K562 (cell line): ENCODE data around the gene ATP6V1G2. TPM values are rescaled to one million over a fixed set of nuclear protein-coding genes. Genes with fewer than 3 reads are reported as not detected.

ENCODE experiments used
- ELF2 ChIP-seq: fragments of 250-450 bp; sonication (Bioruptor Pico); IDR thresholded peaks from 2 replicates; pipeline ENCODE4 v1.5.0; 2021; ENCODE audit warnings: mild to moderate bottlenecking
- KAT7 ChIP-seq: sonication (generic); formaldehyde crosslinking; IDR thresholded peaks from 2 replicates; pipeline ENCODE4 v1.8.0; 2022; ENCODE audit warnings: missing genetic modification reagents, mild to moderate bottlenecking, borderline replicate concordance
- MTA3 ChIP-seq: fragments of 450-650 bp; formaldehyde crosslinking; IDR thresholded peaks from 2 replicates; pipeline ENCODE4 v1.6.1; 2017; ENCODE audit warnings: mild to moderate bottlenecking, borderline replicate concordance
- NEUROD1 ChIP-seq: fragments of 150-350 bp; IDR thresholded peaks from 2 replicates; pipeline ENCODE4 v1.6.1; 2014; ENCODE audit warnings: borderline replicate concordance, low read length, low read depth; ENCODE audit not compliant: partially characterized antibody
- PHF21A ChIP-seq: fragments of 450-650 bp; IDR thresholded peaks from 2 replicates; pipeline ENCODE4 v1.6.1; 2017; ENCODE audit warnings: low read depth, borderline replicate concordance
- SP2 ChIP-seq: IDR thresholded peaks from 2 replicates; pipeline ENCODE4 v1.6.1; 2011; ENCODE audit warnings: mild to moderate bottlenecking, low read depth, low read length, moderate library complexity; ENCODE audit not compliant: poor library complexity, severe bottlenecking; ENCODE audit errors: extremely low read depth
- ZKSCAN1 ChIP-seq: fragments of 150-350 bp; IDR thresholded peaks from 2 replicates; pipeline ENCODE4 v1.6.1; 2016; ENCODE audit warnings: low read depth, low read length
- ZNF444 ChIP-seq: fragments of 250-450 bp; sonication (Bioruptor Pico); IDR thresholded peaks from 2 replicates; pipeline ENCODE4 v1.4.0; 2020; ENCODE audit warnings: mild to moderate bottlenecking, moderate library complexity
- ZNF75A ChIP-seq: fragments of 450-650 bp; formaldehyde crosslinking; IDR thresholded peaks from 2 replicates; pipeline ENCODE4 v1.4.0; 2020; ENCODE audit warnings: mild to moderate bottlenecking
- polyA plus RNA-seq, 8 experiments: library from polyadenylated mRNA; depleted of rRNA in 4 of 8; stranded (reverse) in 5 of 8; unstranded in 3 of 8; fragments of >200 nt; fragmentation: Nextera tagmentation in 2 of 8; fragmentation: Illumina TruSeq in 1 of 8; extraction: Ambion mirVana in 2 of 8; extraction: Trizol in 1 of 8; gene quantifications; 2 replicates each; pipeline versions ENCODE4 v1.2.1 to v1.2.3, GENCODE V29; 2011 to 2014; ENCODE audit warnings: inconsistent platforms in 1 of 8, missing spikeins in 1 of 8
- total RNA-seq, 7 experiments: library from RNA; depleted of rRNA in 6 of 7; stranded (reverse); fragments of >200 nt in 6 of 7; fragmentation: Illumina TruSeq in 2 of 7; extraction: Trizol in 2 of 7; gene quantifications; 2 replicates each; pipeline versions ENCODE4 v1.2.1 to v1.2.3, GENCODE V29; 2011 to 2021; ENCODE audit warnings: low replicate concordance in 1 of 7
- TF ChIP-seq, protein P1 (sequence below): sonication (generic); formaldehyde crosslinking; IDR thresholded peaks from 2 replicates; pipeline ENCODE4 v1.8.0; 2022; ENCODE audit warnings: missing genetic modification reagents, mild to moderate bottlenecking, moderate library complexity, borderline replicate concordance
- TF ChIP-seq, protein P2 (sequence below): fragments of 450-650 bp; IDR thresholded peaks from 2 replicates; pipeline ENCODE4 v1.6.1; 2017; ENCODE audit warnings: antibody characterized with exemption, mild to moderate bottlenecking
- TF ChIP-seq, protein P3 (sequence below): sonication (generic); formaldehyde crosslinking; IDR thresholded peaks from 2 replicates; pipeline ENCODE4 v1.5.0; 2020; ENCODE audit warnings: missing genetic modification reagents
- TF ChIP-seq, protein P4 (sequence below): sonication (generic); formaldehyde crosslinking; IDR thresholded peaks from 2 replicates; pipeline ENCODE4 v1.8.1; 2023; ENCODE audit warnings: mild to moderate bottlenecking, missing genetic modification reagents
- TF ChIP-seq, protein P5 (sequence below), 2 experiments: IDR thresholded peaks; 2 replicates each; pipeline ENCODE4 v1.6.1; 2011; ENCODE audit warnings: borderline replicate concordance in 1 of 2, control low read depth in 1 of 2, low read depth in 1 of 2, low read length in 1 of 2, mild to moderate bottlenecking in 1 of 2, mixed read lengths in 1 of 2, moderate library complexity in 1 of 2; ENCODE audit not compliant: insufficient read depth in 1 of 2, insufficient read length in 1 of 2, poor library complexity in 1 of 2, severe bottlenecking in 1 of 2; ENCODE audit errors: extremely low read depth in 1 of 2

The ATP6V1G2 gene
- total and polyA plus RNA-seq, 9 of the 15 experiments (the other 6 are each of a cell fraction or from before 2014, with no cell fraction given) = 0.14 to 1.5 (median 0.33) TPM

DNA sequence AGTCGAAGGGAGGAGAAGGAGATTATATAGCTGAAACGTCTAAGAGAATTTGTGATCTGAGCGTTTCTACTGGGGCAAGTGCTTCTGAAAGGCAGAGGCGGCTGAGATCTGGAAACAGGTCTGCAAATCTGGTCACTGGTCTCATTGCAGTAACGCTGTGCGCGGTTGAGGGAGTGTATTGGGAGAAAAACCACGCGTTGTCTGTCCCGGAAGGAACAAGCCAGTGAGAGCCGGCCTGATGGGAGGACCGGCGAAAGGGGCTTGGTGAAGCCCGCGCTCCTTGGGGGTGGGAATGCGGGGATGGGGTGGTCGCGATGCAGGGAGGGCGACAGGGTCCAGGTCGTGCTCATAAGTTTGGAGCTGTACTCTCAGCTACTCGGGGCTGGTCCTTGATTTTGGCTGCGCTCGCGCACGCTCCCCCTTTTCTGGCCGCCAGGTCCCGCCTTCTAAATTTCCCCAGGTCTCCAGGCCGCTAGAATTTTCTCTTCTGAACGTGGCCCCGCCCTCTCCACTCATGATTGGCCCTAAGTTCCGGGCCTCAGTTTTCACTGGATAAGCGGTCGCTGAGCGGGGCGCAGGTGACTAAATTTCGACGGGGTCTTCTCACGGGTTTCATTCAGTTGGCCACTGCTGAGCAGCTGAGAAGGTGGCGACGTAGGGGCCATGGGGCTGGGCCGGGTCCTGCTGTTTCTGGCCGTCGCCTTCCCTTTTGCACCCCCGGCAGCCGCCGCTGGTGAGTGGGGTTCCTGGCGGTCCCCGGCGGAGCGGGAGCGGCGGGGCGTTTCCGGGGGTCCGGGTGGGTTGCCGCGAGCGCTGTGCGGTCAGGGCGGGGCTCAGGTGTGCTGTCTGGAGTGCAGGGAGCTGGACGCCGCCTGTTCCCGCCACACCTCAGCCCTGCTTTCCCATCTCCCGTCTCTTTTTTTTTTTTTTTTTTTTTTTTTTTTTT, 48.6 kb downstream of the ATP6V1G2 start, which contains the start of gene MICB (continued):
- TF ChIP-seq, protein P1, sequence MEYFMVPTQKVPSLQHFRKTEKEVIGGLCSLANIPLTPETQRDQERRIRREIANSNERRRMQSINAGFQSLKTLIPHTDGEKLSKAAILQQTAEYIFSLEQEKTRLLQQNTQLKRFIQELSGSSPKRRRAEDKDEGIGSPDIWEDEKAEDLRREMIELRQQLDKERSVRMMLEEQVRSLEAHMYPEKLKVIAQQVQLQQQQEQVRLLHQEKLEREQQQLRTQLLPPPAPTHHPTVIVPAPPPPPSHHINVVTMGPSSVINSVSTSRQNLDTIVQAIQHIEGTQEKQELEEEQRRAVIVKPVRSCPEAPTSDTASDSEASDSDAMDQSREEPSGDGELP (CRISPR knock-in tag) = peak; percentile 81; the same call in 1 of the 2 replicates
- TF ChIP-seq, protein P2, sequence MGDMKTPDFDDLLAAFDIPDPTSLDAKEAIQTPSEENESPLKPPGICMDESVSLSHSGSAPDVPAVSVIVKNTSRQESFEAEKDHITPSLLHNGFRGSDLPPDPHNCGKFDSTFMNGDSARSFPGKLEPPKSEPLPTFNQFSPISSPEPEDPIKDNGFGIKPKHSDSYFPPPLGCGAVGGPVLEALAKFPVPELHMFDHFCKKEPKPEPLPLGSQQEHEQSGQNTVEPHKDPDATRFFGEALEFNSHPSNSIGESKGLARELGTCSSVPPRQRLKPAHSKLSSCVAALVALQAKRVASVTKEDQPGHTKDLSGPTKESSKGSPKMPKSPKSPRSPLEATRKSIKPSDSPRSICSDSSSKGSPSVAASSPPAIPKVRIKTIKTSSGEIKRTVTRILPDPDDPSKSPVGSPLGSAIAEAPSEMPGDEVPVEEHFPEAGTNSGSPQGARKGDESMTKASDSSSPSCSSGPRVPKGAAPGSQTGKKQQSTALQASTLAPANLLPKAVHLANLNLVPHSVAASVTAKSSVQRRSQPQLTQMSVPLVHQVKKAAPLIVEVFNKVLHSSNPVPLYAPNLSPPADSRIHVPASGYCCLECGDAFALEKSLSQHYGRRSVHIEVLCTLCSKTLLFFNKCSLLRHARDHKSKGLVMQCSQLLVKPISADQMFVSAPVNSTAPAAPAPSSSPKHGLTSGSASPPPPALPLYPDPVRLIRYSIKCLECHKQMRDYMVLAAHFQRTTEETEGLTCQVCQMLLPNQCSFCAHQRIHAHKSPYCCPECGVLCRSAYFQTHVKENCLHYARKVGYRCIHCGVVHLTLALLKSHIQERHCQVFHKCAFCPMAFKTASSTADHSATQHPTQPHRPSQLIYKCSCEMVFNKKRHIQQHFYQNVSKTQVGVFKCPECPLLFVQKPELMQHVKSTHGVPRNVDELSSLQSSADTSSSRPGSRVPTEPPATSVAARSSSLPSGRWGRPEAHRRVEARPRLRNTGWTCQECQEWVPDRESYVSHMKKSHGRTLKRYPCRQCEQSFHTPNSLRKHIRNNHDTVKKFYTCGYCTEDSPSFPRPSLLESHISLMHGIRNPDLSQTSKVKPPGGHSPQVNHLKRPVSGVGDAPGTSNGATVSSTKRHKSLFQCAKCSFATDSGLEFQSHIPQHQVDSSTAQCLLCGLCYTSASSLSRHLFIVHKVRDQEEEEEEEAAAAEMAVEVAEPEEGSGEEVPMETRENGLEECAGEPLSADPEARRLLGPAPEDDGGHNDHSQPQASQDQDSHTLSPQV = no peak
- no peak for TF ChIP-seq ELF2
- no peak for TF ChIP-seq ZNF75A
- TF ChIP-seq, protein P3, sequence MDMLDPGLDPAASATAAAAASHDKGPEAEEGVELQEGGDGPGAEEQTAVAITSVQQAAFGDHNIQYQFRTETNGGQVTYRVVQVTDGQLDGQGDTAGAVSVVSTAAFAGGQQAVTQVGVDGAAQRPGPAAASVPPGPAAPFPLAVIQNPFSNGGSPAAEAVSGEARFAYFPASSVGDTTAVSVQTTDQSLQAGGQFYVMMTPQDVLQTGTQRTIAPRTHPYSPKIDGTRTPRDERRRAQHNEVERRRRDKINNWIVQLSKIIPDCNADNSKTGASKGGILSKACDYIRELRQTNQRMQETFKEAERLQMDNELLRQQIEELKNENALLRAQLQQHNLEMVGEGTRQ = 0 out of 2 replicates have a peak, but pooled peaks have one; percentile 19
- TF ChIP-seq, protein P4, sequence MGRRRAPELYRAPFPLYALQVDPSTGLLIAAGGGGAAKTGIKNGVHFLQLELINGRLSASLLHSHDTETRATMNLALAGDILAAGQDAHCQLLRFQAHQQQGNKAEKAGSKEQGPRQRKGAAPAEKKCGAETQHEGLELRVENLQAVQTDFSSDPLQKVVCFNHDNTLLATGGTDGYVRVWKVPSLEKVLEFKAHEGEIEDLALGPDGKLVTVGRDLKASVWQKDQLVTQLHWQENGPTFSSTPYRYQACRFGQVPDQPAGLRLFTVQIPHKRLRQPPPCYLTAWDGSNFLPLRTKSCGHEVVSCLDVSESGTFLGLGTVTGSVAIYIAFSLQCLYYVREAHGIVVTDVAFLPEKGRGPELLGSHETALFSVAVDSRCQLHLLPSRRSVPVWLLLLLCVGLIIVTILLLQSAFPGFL (CRISPR knock-in tag) = 0 out of 2 replicates have a peak, but pooled peaks have one; percentile 29
- TF ChIP-seq ZNF444 (CRISPR knock-in tag) = no peak
- peak; percentile 49 for TF ChIP-seq SP2
- peak; percentile 71; the same call in 1 of the 2 replicates for TF ChIP-seq PHF21A
- TF ChIP-seq, protein P5, sequence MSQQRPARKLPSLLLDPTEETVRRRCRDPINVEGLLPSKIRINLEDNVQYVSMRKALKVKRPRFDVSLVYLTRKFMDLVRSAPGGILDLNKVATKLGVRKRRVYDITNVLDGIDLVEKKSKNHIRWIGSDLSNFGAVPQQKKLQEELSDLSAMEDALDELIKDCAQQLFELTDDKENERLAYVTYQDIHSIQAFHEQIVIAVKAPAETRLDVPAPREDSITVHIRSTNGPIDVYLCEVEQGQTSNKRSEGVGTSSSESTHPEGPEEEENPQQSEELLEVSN (IDR thresholded peaks at IDR 0.05; ENCODE audit: borderline replicate concordance in 1 of 2, extremely low read depth in 1 of 2, insufficient read depth in 1 of 2, insufficient read length in 1 of 2, low read depth in 1 of 2, low read length in 1 of 2, poor library complexity in 1 of 2, severe bottlenecking in 1 of 2) = peak in 1 of 2 experiments; percentile 35
- TF ChIP-seq NEUROD1 = peak; percentile 38
- TF ChIP-seq ZKSCAN1 = no peak
- peak; percentile 7 for TF ChIP-seq KAT7 (CRISPR knock-in tag)
- TF ChIP-seq MTA3 = peak; percentile 48; the same call in 1 of the 2 replicates
